Activated CD8-positive, alpha-beta memory T cell treated with anti-CD3 and anti-CD28 coated beads for 36 hours (primary cell): ENCODE results near the gene SHOX. TPM values are rescaled to one million over a fixed set of nuclear protein-coding genes. Genes with fewer than 3 reads are reported as not detected.
"Not testable (repeated sequence)": the region's sequence is repeated elsewhere in the genome, so short reads cannot be mapped to it uniquely, and the experiment has no call there.

Source experiments
- CTCF ChIA-PET: fragments of 350-600 bp; sonication (Branson Sonifier 250); formaldehyde crosslinking; loops from one replicate; lab custom pipeline; 2021; ENCODE audit warnings: antibody characterized with exemption; lab: Charles Lee
- POLR2A ChIA-PET: fragments of 350-600 bp; sonication (Branson Sonifier 250); formaldehyde crosslinking; loops from one replicate; lab custom pipeline; 2021; ENCODE audit warnings: antibody characterized with exemption; lab: Charles Lee
- total RNA-seq, 2 experiments: library from RNA; stranded (reverse); gene quantifications; one replicate each; pipeline ENCODE4 v1.2.3, GENCODE V29; 2021

SHOX gene
- total RNA-seq, 2 experiments from 2014 or later, result not detected

- ChIA-PET CTCF (no interaction called here), POLR2A (no interaction called here)
Observed at GRCh38 chrX:619812-620531, 10.6 kb upstream of the SHOX start.

- POLR2A ChIA-PET, result no interaction called here
- CTCF ChIA-PET, result no interaction called here
Observed at GRCh38 chrX:621705-622503, 8.7 kb upstream of the SHOX start.

GRCh38 chrX:622802-623201 lies 7.8 kb upstream of the SHOX start:
- POLR2A ChIA-PET, CTCF ChIA-PET: not testable (repeated sequence)

GRCh38 chrX:623268-623598 lies 7.4 kb upstream of the SHOX start:
- CTCF ChIA-PET, result no interaction called here
- POLR2A ChIA-PET, result no interaction called here

- ChIA-PET POLR2A (no interaction called here), CTCF (no interaction called here)
Observed at GRCh38 chrX:623599-624315, 6.8 kb upstream of the SHOX start.

GRCh38 chrX:625137-625691 lies 5.4 kb upstream of the SHOX start:
- CTCF ChIA-PET, result no interaction called here
- POLR2A ChIA-PET, result no interaction called here

DNA sequence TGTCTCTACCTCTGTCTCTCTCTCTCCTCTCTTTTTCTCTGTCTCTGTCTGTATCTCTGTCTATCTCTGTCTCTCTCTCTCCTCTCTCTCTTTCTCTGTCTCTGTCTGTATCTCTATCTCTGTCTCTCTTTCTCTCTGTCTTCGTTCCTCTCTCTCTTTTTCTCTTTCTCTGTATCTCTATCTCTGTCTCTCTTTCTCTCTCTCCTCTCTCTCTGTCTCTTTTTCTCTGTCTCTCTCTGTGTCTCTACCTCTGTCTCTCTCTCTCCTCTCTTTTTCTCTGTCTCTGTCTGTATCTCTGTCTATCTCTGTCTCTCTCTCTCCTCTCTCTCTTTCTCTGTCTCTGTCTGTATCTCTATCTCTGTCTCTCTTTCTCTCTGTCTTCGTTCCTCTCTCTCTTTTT lies 4.5 kb upstream of the SHOX start:
- CTCF ChIA-PET, POLR2A ChIA-PET: not testable (repeated sequence)

GRCh38 chrX:626745-627509 lies 3.7 kb upstream of the SHOX start:
- CTCF ChIA-PET, result no interaction called here
- POLR2A ChIA-PET, result no interaction called here

DNA sequence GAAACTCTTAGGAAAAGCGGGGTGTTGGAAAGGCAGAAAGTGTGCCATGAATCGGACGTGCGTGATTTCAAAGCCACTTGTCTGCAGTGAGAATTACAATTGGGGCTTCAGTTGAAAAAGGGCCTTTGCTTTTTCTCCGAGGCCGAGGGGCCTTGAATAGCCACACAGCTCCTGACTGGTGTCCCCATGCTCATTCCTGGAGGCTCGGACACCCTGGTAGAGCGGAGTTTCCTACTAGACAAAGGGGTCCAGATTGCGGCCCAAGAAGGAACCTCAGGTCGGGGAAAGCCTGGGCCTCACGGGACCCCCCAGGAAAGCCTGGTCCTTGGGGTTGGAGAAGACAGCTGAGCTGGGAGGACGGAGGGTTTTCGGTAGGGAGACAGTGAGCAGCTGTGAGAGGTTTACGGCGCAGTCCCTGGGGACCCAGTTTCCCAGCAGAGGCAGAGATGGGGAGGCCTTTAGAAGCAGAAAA lies 3.0 kb upstream of the SHOX start:
- POLR2A ChIA-PET, result no interaction called here
- CTCF ChIA-PET, result no interaction called here

DNA sequence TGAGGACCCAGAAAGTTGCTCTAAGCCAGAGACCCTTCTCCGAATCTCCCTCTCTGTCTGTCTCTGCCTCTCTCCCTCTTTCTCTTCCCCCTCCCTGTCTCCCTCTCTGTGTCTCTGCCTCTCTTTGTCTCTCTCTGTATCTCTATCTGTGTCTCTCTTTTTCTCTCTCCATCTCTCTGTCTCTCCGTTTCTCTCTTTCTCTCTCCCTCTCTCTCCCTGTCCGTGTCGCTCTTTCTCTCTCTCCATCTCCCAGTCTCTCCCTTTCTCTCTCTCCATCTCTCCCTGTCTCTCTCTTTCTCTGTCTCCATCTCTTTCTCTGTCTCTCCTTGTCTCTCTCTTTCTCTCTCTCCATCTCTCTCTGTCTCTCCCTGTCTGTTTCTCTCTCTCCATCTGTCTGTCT lies 2.6 kb upstream of the SHOX start:
- CTCF ChIA-PET, result no interaction called here
- POLR2A ChIA-PET, result no interaction called here

GRCh38 chrX:629230-630006 lies 1.2 kb upstream of the SHOX start:
- ChIA-PET POLR2A (no interaction called here), CTCF (no interaction called here)

GRCh38 chrX:630007-630611 lies 482 bp upstream of the SHOX start:
- POLR2A ChIA-PET, result no interaction called here
- CTCF ChIA-PET, result no interaction called here

DNA sequence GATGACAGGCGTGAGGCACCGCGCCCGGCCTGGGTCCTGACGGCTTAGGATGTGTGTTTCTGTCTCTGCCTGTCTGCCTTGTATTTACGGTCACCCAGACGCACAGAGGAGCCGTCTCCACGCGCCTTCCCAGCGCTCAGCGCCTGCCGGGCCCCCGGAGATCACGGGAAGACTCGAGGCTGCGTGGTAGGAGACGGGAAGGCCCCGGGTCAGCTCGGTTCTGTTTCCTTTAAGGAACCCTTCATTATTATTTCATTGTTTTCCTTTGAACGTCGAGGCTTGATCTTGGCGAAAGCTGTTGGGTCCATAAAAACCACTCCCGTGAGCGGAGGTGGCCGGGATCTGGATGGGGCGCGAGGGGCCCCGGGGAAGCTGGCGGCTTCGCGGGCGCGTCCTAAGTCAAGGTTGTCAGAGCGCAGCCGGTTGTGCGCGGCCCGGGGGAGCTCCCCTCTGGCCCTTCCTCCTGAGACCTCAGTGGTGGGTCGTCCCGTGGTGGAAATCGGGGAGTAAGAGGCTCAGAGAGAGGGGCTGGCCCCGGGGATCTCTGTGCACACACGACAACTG lies 1.3 kb downstream of the SHOX start:
- CTCF ChIA-PET, result no interaction called here
- POLR2A ChIA-PET, result no interaction called here

GRCh38 chrX:632366-633042 lies 1.9 kb downstream of the SHOX start:
- POLR2A ChIA-PET, result no interaction called here

DNA sequence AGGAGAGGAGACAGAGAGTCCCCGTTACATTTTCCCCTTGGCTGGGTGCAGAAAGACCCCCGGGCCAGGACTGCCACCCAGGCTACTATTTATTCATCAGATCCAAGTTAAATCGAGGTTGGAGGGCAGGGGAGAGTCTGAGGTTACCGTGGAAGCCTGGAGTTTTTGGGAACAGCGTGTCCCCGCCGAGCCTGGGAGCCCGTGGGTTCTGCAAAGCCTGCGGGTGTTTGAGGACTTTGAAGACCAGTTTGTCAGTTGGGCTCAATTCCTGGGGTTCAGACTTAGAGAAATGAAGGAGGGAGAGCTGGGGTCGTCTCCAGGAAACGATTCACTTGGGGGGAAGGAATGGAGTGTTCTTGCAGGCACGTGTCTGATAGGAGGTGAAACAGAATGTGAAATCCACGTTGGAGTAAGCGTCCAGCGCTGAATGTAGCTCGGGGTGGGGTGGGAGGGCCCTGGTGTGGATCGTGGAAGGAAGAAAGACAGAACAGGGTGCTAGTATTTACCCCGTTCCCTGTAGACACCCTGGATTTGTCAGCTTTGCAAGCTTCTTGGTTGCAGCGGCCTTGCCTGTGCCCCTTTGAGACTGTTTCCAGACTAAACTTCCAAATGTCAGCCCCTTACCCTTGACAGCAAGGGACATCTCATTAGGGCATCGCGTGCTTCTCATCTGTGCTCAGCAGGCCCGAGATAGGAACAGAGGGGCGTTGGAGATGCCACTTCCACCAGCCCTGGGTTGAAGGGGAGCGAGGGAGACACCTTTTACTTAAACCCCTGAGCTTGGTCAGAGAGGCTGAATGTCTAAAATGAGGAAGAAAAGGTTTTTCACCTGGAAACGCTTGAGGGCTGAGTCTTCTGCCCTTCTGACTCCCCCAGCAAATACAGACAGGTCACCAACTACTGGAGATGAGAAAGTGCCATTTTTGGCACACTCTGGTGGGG lies 2.7 kb downstream of the SHOX start:
- ChIA-PET POLR2A (no interaction called here), CTCF (no interaction called here)

More at GRCh38 chrX:632366-633042, 1.9 kb downstream of the SHOX start:
- CTCF ChIA-PET, result no interaction called here
